HCT116 (cell line): ENCODE results near the gene MYL6B.

Experiments used
- EGR1 ChIP-seq: IDR thresholded peaks from 2 replicates; pipeline ENCODE4 v1.6.1; 2012; ENCODE audit warnings: low read depth
- ELF1 ChIP-seq: IDR thresholded peaks from 2 replicates; pipeline ENCODE4 v1.6.1; 2012; ENCODE audit warnings: low read depth, borderline replicate concordance
- EZH2 ChIP-seq: fragments of 200-600 bp; sonication (generic); IDR thresholded peaks from 2 replicates; pipeline ENCODE4 v1.6.1; 2017; ENCODE audit warnings: antibody characterized with exemption, mixed run types
- EZH2phosphoT487 ChIP-seq: fragments of 200-600 bp; IDR thresholded peaks from 2 replicates; pipeline ENCODE4 v1.6.1; 2018; ENCODE audit warnings: antibody characterized with exemption, borderline replicate concordance
- MAX ChIP-seq: IDR thresholded peaks from 2 replicates; pipeline ENCODE4 v1.6.1; 2012
- POLR2A ChIP-seq: IDR thresholded peaks from 2 replicates; pipeline ENCODE4 v1.7.0; 2011; ENCODE audit warnings: borderline replicate concordance; ENCODE audit not compliant: insufficient read depth, insufficient read length; ENCODE audit errors: extremely low read depth
- REST ChIP-seq: IDR thresholded peaks from 2 replicates; pipeline ENCODE4 v1.6.1; 2012; ENCODE audit warnings: low read depth
- SIN3A ChIP-seq: IDR thresholded peaks from 2 replicates; pipeline ENCODE4 v1.6.1; 2012; ENCODE audit warnings: low read depth
- YY1 ChIP-seq: IDR thresholded peaks from 2 replicates; pipeline ENCODE4 v1.6.1; 2011; ENCODE audit warnings: low read length, low read depth, moderate library complexity, mild to moderate bottlenecking; ENCODE audit not compliant: insufficient replicate concordance; ENCODE audit errors: extremely low read depth
- ZNF274 ChIP-seq: fragments of 200-500 bp; sonication (Bioruptor generic); IDR thresholded peaks from 2 replicates; pipeline ENCODE4 v1.6.1; 2014; ENCODE audit warnings: mild to moderate bottlenecking, low read depth, low read length, inconsistent platforms
- TF ChIP-seq, protein P1 (sequence below), 3 experiments: fragments of 200-600 bp in 1 of 3; sonication (generic) in 1 of 3; IDR thresholded peaks in 2 of 3; conservative IDR thresholded peaks in 1 of 3; 2 replicates each; pipeline ENCODE4 v1.5.1; 2012 to 2017; ENCODE audit warnings: low read depth in 2 of 3, low read length in 2 of 3, antibody characterized with exemption in 1 of 3, borderline replicate concordance in 1 of 3, control low read depth in 1 of 3, mild to moderate bottlenecking in 1 of 3, mixed read lengths in 1 of 3, mixed run types in 1 of 3, moderate library complexity in 1 of 3; ENCODE audit not compliant: insufficient read depth in 1 of 3
- TF ChIP-seq, protein P2 (sequence below): IDR thresholded peaks from 2 replicates; pipeline ENCODE4 v1.6.1; 2012

DNA sequence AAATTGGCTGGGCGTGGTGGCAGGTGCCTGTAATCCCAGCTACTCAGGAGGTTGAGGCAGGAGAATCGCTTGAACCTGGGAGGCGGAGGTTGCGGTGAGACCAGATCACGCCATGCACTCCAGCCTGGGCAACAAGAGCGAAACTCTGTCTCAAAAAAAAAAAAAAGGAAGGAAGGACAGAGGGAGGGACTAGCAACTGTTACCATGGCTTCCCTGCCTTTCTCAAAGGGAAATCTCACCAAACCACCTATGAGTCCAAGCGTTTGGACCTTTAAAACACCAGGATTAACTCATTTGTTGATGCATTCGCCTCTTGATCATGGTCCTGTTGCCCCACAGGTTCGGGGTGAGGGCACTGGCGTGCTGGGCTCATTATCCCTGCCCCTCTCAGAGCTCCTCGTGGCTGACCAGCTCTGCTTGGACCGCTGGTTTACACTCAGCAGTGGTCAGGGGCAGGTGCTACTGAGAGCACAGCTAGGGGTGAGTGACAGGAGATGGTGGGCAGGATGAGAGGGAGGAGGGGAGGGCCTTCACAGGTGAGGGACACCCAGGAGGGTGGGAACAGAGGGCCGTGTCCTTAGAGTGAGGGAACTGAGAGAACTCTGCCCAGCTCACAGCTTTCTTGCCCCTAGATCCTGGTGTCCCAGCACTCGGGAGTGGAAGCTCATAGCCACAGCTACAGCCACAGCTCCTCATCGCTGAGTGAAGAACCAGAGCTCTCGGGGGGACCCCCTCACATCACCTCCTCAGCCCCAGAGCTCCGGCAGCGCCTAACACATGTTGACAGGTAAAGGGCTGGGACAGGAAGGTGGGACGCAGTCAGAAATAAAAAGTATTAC, 10.2 kb upstream of the MYL6B start:
- TF ChIP-seq, protein P1, sequence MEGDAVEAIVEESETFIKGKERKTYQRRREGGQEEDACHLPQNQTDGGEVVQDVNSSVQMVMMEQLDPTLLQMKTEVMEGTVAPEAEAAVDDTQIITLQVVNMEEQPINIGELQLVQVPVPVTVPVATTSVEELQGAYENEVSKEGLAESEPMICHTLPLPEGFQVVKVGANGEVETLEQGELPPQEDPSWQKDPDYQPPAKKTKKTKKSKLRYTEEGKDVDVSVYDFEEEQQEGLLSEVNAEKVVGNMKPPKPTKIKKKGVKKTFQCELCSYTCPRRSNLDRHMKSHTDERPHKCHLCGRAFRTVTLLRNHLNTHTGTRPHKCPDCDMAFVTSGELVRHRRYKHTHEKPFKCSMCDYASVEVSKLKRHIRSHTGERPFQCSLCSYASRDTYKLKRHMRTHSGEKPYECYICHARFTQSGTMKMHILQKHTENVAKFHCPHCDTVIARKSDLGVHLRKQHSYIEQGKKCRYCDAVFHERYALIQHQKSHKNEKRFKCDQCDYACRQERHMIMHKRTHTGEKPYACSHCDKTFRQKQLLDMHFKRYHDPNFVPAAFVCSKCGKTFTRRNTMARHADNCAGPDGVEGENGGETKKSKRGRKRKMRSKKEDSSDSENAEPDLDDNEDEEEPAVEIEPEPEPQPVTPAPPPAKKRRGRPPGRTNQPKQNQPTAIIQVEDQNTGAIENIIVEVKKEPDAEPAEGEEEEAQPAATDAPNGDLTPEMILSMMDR (IDR thresholded peaks at IDR 0.05 in 2 of 3, conservative IDR thresholded peaks at IDR 0.05 in 1 of 3; ENCODE audit: borderline replicate concordance in 1 of 3, insufficient read depth in 1 of 3, low read depth in 2 of 3, low read length in 2 of 3), result no peak
- no peak for TF ChIP-seq EZH2phosphoT487
- TF ChIP-seq REST, result no peak
- no peak for TF ChIP-seq EZH2
- no peak for TF ChIP-seq SIN3A
- TF ChIP-seq POLR2A, result no peak
- no peak for TF ChIP-seq YY1
- TF ChIP-seq EGR1, result no peak
- TF ChIP-seq ZNF274, result no peak
- no peak for TF ChIP-seq ELF1
- no peak for TF ChIP-seq MAX
- TF ChIP-seq, protein P2, sequence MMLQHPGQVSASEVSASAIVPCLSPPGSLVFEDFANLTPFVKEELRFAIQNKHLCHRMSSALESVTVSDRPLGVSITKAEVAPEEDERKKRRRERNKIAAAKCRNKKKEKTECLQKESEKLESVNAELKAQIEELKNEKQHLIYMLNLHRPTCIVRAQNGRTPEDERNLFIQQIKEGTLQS, result no peak
